Measurements from ENCODE around the gene MACROD2.

DNA sequence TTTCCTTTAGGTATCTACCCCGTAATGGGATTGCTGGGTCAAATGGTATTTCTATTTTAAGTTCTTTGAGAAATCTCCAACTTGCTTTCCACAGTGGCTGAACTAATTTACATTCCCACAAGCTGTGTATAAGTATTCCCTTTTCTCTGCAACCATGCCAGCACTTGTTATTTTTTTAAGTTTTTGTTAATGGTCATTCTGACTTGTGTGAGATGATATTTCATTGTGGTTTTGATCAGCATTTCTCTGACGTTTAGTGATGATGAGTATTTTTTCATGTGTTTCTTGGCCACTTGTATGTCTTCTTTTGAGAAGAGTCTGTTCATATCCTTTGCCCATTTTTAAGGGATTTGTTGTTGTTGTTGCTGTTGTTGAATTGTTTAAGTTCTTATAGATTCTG is 1706.8 kb downstream of the MACROD2 start:
- TF ChIP-seq, protein P1, sequence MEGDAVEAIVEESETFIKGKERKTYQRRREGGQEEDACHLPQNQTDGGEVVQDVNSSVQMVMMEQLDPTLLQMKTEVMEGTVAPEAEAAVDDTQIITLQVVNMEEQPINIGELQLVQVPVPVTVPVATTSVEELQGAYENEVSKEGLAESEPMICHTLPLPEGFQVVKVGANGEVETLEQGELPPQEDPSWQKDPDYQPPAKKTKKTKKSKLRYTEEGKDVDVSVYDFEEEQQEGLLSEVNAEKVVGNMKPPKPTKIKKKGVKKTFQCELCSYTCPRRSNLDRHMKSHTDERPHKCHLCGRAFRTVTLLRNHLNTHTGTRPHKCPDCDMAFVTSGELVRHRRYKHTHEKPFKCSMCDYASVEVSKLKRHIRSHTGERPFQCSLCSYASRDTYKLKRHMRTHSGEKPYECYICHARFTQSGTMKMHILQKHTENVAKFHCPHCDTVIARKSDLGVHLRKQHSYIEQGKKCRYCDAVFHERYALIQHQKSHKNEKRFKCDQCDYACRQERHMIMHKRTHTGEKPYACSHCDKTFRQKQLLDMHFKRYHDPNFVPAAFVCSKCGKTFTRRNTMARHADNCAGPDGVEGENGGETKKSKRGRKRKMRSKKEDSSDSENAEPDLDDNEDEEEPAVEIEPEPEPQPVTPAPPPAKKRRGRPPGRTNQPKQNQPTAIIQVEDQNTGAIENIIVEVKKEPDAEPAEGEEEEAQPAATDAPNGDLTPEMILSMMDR (IDR thresholded peaks at IDR 0.05; ENCODE audit: insufficient read depth, low read depth, low read length): no peak
- no peak for TF ChIP-seq EZH2 (IDR thresholded peaks at IDR 0.05; ENCODE audit: insufficient read depth, low read length)
